K562 (cell line): ENCODE results near the gene DLST. TPM values are rescaled to one million over a fixed set of nuclear protein-coding genes. Genes with fewer than 3 reads are reported as not detected.

ENCODE experiments used
- ATAC-seq: fragments of 200-7000 bp; cut with Tn5 transposase; 3 replicates; pipeline ENCODE4 v1.9.1; 2020; ENCODE audit warnings: moderate library complexity
- BruUV-seq: library from RNA; stranded (reverse); fragments of 400-500 nt; replicated peaks from 2 replicates; lab custom pipeline; 2021; lab: Mats Ljungman, UMichigan
- CTCF ChIA-PET: fragments of 300-600 bp; formaldehyde crosslinking; extraction: SDS; loops from one replicate; lab custom pipeline; 2021; ENCODE audit warnings: low intra/inter-chr PET ratio; lab: Yijun Ruan, JAX
- POLR2A ChIA-PET: fragments of 300-600, 350-650 bp; sonication (Branson Sonifier 250); formaldehyde crosslinking; extraction: SDS; loops from one replicate; lab custom pipeline; 2021; ENCODE audit warnings: antibody characterized with exemption, inconsistent platforms; lab: Yijun Ruan, JAX
- DNase-seq, 4 experiments: peaks; one replicate each; pipeline versions ENCODE4 v3.0.0 to v3.0.0-alpha.2; 2011 to 2018; ENCODE audit warnings: low spot score in 3 of 4, mixed read lengths in 3 of 4; ENCODE audit errors: extremely low read depth in 1 of 4
- FAIRE-seq: peaks from 2 replicates; lab custom pipeline; 2011; peaks lifted over from hg19 to GRCh38; lab: Jason Lieb, UNC
- H2AFZ ChIP-seq: 2 replicates; pipeline ENCODE4 v1.6.0; 2011; ENCODE audit warnings: low read depth, low read length, control low read depth, inconsistent platforms
- H3K27ac ChIP-seq: fragments of 200-600 bp; 3 replicates; pipeline ENCODE4 v1.8.0; 2011; ENCODE audit warnings: low read depth, mild to moderate bottlenecking, control low read depth, inconsistent platforms, low read length, moderate library complexity, mixed read lengths; ENCODE audit errors: extremely low read depth
- H3K27me3 ChIP-seq, 2 experiments: fragments of 300-600 bp in 1 of 2; 2 replicates in 1 of 2; 3 replicates in 1 of 2; pipeline versions ENCODE4 v1.6.0 to v1.8.0; 2011; ENCODE audit warnings: inconsistent platforms in 2 of 2, low read length in 2 of 2, mild to moderate bottlenecking in 1 of 2, mixed read lengths in 1 of 2, moderate library complexity in 1 of 2; ENCODE audit not compliant: control insufficient read depth in 2 of 2, insufficient read depth in 2 of 2
- H3K36me3 ChIP-seq: fragments of 300-600 bp; 3 replicates; pipeline ENCODE4 v1.8.0; 2011; ENCODE audit warnings: mild to moderate bottlenecking, low read length, inconsistent platforms; ENCODE audit not compliant: control insufficient read depth, insufficient read depth
- H3K4me1 ChIP-seq, 2 experiments: fragments of 200-600 bp in 1 of 2; replicated peaks in 1 of 2; 2 replicates in 1 of 2; 3 replicates in 1 of 2; pipeline versions ENCODE4 v1.5.1 to v1.8.0; 2011; ENCODE audit warnings: inconsistent platforms in 2 of 2, low read length in 2 of 2, mild to moderate bottlenecking in 1 of 2, mixed read lengths in 1 of 2, moderate library complexity in 1 of 2; ENCODE audit not compliant: control insufficient read depth in 2 of 2, insufficient read depth in 2 of 2
- H3K4me2 ChIP-seq: 2 replicates; pipeline ENCODE4 v1.6.1; 2011; ENCODE audit warnings: low read length, control low read depth, inconsistent platforms, mixed read lengths; ENCODE audit not compliant: insufficient read depth
- H3K4me3 ChIP-seq: fragments of 200-600 bp; sonication (generic), shearing (Covaris generic); 2 replicates; pipeline ENCODE4 v1.5.1; 2016; ENCODE audit warnings: control low read depth, inconsistent platforms
- H3K79me2 ChIP-seq: fragments of 200-600 bp; 3 replicates; pipeline ENCODE4 v1.8.0; 2011; ENCODE audit warnings: low read length, inconsistent platforms; ENCODE audit not compliant: control insufficient read depth, insufficient read depth
- H3K9ac ChIP-seq, 2 experiments: 2 replicates each; pipeline versions ENCODE4 v1.6.0 to v1.6.1; 2011; ENCODE audit warnings: low read depth in 2 of 2, low read length in 2 of 2, control low read depth in 1 of 2, inconsistent platforms in 1 of 2, mild to moderate bottlenecking in 1 of 2, mixed read lengths in 1 of 2; ENCODE audit not compliant: insufficient read depth in 1 of 2
- H3K9me1 ChIP-seq: one replicate; pipeline ENCODE4 v1.6.0; 2011; ENCODE audit warnings: inconsistent platforms, mild to moderate bottlenecking, low read length, moderate library complexity; ENCODE audit not compliant: control insufficient read depth, insufficient read depth
- H3K9me3 ChIP-seq: replicated peaks from 2 replicates; pipeline ENCODE4 v1.5.1; 2011; ENCODE audit warnings: low read depth, low read length, inconsistent platforms; ENCODE audit not compliant: control insufficient read depth, insufficient read depth
- H4K20me1 ChIP-seq: replicated peaks from 2 replicates; pipeline ENCODE4 v1.6.1; 2011; ENCODE audit warnings: low read length, inconsistent platforms, mixed read lengths; ENCODE audit not compliant: control insufficient read depth, insufficient read depth
- ARID3B ChIP-seq: fragments of 250-450 bp; sonication (Bioruptor Pico); IDR thresholded peaks from 2 replicates; pipeline ENCODE4 v1.4.0; 2020; ENCODE audit warnings: borderline replicate concordance
- CBFA2T3 ChIP-seq: fragments of 450-650 bp; IDR thresholded peaks from 2 replicates; pipeline ENCODE4 v1.6.1; 2017
- CREB1 ChIP-seq, 2 experiments: sonication (generic) in 1 of 2; formaldehyde crosslinking in 1 of 2; IDR thresholded peaks; 2 replicates each; pipeline versions ENCODE4 v1.6.1 to v1.8.0; 2012 to 2022; ENCODE audit warnings: inconsistent platforms in 1 of 2, mild to moderate bottlenecking in 1 of 2, missing genetic modification reagents in 1 of 2, moderate library complexity in 1 of 2
- ELF1 ChIP-seq: fragments of 200-800 bp; sonication (Bioruptor generic); IDR thresholded peaks from 2 replicates; pipeline ENCODE4 v1.6.1; 2016; ENCODE audit warnings: missing genetic modification characterization, missing compliant biosample characterization
- ETV5 ChIP-seq: sonication (generic); formaldehyde crosslinking; IDR thresholded peaks from 2 replicates; pipeline ENCODE4 v1.4.0; 2020; ENCODE audit warnings: low read depth, mild to moderate bottlenecking, missing genetic modification reagents
- HMGXB4 ChIP-seq: sonication (generic); formaldehyde crosslinking; IDR thresholded peaks from 2 replicates; pipeline ENCODE4 v1.8.1; 2023; ENCODE audit warnings: mild to moderate bottlenecking, missing genetic modification reagents
- IRF2 ChIP-seq: sonication (generic); formaldehyde crosslinking; IDR thresholded peaks from 2 replicates; pipeline ENCODE4 v1.8.1; 2022; ENCODE audit warnings: mild to moderate bottlenecking, missing genetic modification reagents
- OTX1 ChIP-seq: fragments of 450-650 bp; formaldehyde crosslinking; IDR thresholded peaks from 2 replicates; pipeline ENCODE4 v1.4.0; 2022; ENCODE audit warnings: mild to moderate bottlenecking
- POLR3A ChIP-seq: IDR thresholded peaks from 2 replicates; pipeline ENCODE4 v1.6.1; 2011; ENCODE audit warnings: borderline replicate concordance, mild to moderate bottlenecking, moderate library complexity; ENCODE audit not compliant: insufficient read length, insufficient read depth; ENCODE audit errors: extremely low read depth
- SMARCC2 ChIP-seq: fragments of 450-650 bp; IDR thresholded peaks from 2 replicates; pipeline ENCODE4 v1.6.1; 2017; ENCODE audit warnings: antibody characterized with exemption, moderate library complexity, mild to moderate bottlenecking, low read depth
- TCFL5 ChIP-seq: fragments of 250-450 bp; sonication (Bioruptor Pico); conservative IDR thresholded peaks from 2 replicates; pipeline ENCODE4 v1.6.1; 2021; ENCODE audit warnings: mild to moderate bottlenecking, moderate library complexity, matching md5 sums
- ZC3H4 ChIP-seq: sonication (generic); formaldehyde crosslinking; IDR thresholded peaks from 2 replicates; pipeline ENCODE4 v1.9.0; 2021; ENCODE audit warnings: missing genetic modification reagents, borderline replicate concordance
- ZNF175 ChIP-seq: fragments of 200-800 bp; sonication (Bioruptor generic); IDR thresholded peaks from 2 replicates; pipeline ENCODE4 v1.6.1; 2016; ENCODE audit warnings: low read depth, mild to moderate bottlenecking, missing genetic modification characterization, missing compliant biosample characterization
- ZNF324 ChIP-seq: fragments of 250-450 bp; sonication (Bioruptor Pico); IDR thresholded peaks from 2 replicates; pipeline ENCODE4 v1.4.0; 2020; ENCODE audit warnings: mild to moderate bottlenecking
- ZNF75A ChIP-seq: fragments of 450-650 bp; formaldehyde crosslinking; IDR thresholded peaks from 2 replicates; pipeline ENCODE4 v1.4.0; 2020; ENCODE audit warnings: mild to moderate bottlenecking
- WGBS: fragments of 100-300 bp; shearing (Covaris generic); methylation state at CpG from one replicate; pipeline ENCODE4 v1.1.6; 2016; ENCODE audit warnings: low coverage, mixed read lengths; ENCODE audit not compliant: insufficient coverage; ENCODE audit errors: missing lambda C conversion rate; 5-methylcytosine and 5-hydroxymethylcytosine counted together
- in situ Hi-C: fragments of 300-500 bp; cut with MboI; formaldehyde crosslinking; loops from 4 replicates; pipeline ENCODE4 v1.15.0; 2018; ENCODE audit warnings: inconsistent platforms, mixed read lengths
- intact Hi-C: fragments of 100-400 bp; cut with micrococcal nuclease; formaldehyde crosslinking; loops from 2 replicates; pipeline ENCODE4 v1.14.2; 2022
- polyA plus RNA-seq, 8 experiments: library from polyadenylated mRNA; depleted of rRNA in 4 of 8; stranded (reverse) in 5 of 8; unstranded in 3 of 8; fragments of >200 nt; fragmentation: Nextera tagmentation in 2 of 8; fragmentation: Illumina TruSeq in 1 of 8; extraction: Ambion mirVana in 2 of 8; extraction: Trizol in 1 of 8; gene quantifications; 2 replicates each; pipeline versions ENCODE4 v1.2.1 to v1.2.3, GENCODE V29; 2011 to 2014; ENCODE audit warnings: inconsistent platforms in 1 of 8, missing spikeins in 1 of 8
- total RNA-seq, 7 experiments: library from RNA; depleted of rRNA in 6 of 7; stranded (reverse); fragments of >200 nt in 6 of 7; fragmentation: Illumina TruSeq in 2 of 7; extraction: Trizol in 2 of 7; gene quantifications; 2 replicates each; pipeline versions ENCODE4 v1.2.1 to v1.2.3, GENCODE V29; 2011 to 2021; ENCODE audit warnings: low replicate concordance in 1 of 7
- TF ChIP-seq, protein P1 (sequence below): fragments of 450-650 bp; IDR thresholded peaks from 2 replicates; pipeline ENCODE4 v1.6.1; 2018; ENCODE audit not compliant: partially characterized antibody

DLST gene
- total and polyA plus RNA-seq, 9 of the 15 experiments (the other 6 are each of a cell fraction or from before 2014, with no cell fraction given), result 3.0 to 73.7 (median 45.4) TPM

DNA sequence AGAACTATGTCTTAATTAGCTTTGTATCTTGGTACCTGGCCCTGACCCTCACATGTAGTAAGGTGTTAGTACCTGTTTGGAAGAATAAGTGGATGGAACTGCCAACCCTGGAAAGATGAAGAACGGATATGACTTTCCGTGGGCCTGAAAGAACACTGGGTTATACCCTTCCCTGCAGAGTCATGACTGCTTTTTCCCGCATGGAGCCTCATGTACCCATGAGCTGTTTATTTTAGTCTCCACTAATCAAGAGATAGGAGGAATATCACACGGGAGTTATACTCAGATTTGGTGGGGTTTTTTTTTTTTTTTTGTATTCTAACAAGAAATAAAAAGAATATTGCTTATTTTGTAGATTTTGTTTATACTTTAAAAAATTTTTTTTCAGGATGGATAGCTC, 15.9 kb downstream of the DLST start:
- DNase-seq (no peak), FAIRE-seq (no peak), ATAC-seq (no peak)
- H3K27me3 ChIP-seq, result no peaks in the 10 kb centered on the region
- H3K27ac ChIP-seq, result no peak overlapping the region
- no peaks in the 10 kb centered on the region; a peak in 1 of 5 replicates for H3K4me1 ChIP-seq
- CTCF ChIA-PET, result no interaction called here
- no peak overlapping the region for H3K4me2 ChIP-seq
- no peak overlapping the region for H3K9ac ChIP-seq
- H3K79me2 ChIP-seq, result no peaks in the 10 kb centered on the region
- no peak overlapping the region for H2AFZ ChIP-seq
- POLR2A ChIA-PET, result interaction anchor here (0.6 to 1.6 kb wide), 2 partner anchors 9 to 1391 kb away, joined by 3 to 7 read pairs; no protein-coding TSS in a partner anchor
- in situ Hi-C loops (no loop called here), intact Hi-C loops (no loop called here)
- H3K36me3 ChIP-seq, result peaks cover 98% of the 10 kb centered on the region
- no peaks in the 10 kb centered on the region for H3K9me3 ChIP-seq
- no peaks in the 10 kb centered on the region; the same call in 1 of the 2 replicates for H4K20me1 ChIP-seq
- no peak overlapping the region for H3K4me3 ChIP-seq
- no TSS peak for BruUV-seq
- no peaks in the 10 kb centered on the region for H3K9me1 ChIP-seq
- 92% methylated on average over 4 of the region's 4 CpGs for WGBS
- no peak for TF ChIP-seq TCFL5 (CRISPR knock-in tag)
- no peak for TF ChIP-seq ETV5 (CRISPR knock-in tag)
- TF ChIP-seq CBFA2T3, result no peak
- TF ChIP-seq ELF1 (tag), result no peak
- TF ChIP-seq ZNF324 (CRISPR knock-in tag), result no peak
- no peak for TF ChIP-seq ARID3B
- TF ChIP-seq, protein P1, sequence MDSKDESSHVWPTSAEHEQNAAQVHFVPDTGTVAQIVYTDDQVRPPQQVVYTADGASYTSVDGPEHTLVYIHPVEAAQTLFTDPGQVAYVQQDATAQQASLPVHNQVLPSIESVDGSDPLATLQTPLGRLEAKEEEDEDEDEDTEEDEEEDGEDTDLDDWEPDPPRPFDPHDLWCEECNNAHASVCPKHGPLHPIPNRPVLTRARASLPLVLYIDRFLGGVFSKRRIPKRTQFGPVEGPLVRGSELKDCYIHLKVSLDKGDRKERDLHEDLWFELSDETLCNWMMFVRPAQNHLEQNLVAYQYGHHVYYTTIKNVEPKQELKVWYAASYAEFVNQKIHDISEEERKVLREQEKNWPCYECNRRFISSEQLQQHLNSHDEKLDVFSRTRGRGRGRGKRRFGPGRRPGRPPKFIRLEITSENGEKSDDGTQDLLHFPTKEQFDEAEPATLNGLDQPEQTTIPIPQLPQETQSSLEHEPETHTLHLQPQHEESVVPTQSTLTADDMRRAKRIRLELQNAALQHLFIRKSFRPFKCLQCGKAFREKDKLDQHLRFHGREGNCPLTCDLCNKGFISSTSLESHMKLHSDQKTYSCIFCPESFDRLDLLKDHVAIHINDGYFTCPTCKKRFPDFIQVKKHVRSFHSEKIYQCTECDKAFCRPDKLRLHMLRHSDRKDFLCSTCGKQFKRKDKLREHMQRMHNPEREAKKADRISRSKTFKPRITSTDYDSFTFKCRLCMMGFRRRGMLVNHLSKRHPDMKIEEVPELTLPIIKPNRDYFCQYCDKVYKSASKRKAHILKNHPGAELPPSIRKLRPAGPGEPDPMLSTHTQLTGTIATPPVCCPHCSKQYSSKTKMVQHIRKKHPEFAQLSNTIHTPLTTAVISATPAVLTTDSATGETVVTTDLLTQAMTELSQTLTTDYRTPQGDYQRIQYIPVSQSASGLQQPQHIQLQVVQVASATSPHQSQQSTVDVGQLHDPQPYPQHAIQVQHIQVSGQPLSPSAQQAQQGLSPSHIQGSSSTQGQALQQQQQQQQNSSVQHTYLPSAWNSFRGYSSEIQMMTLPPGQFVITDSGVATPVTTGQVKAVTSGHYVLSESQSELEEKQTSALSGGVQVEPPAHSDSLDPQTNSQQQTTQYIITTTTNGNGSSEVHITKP, result no peak
- no peak for TF ChIP-seq ZC3H4 (CRISPR knock-in tag)
- no peak for TF ChIP-seq ZNF175 (CRISPR knock-in tag)
- no peak for TF ChIP-seq SMARCC2
- no peak for TF ChIP-seq ZNF75A (CRISPR knock-in tag)
- TF ChIP-seq OTX1 (CRISPR knock-in tag), result no peak
- TF ChIP-seq IRF2, result no peak
- no peak for TF ChIP-seq CREB1 (IDR thresholded peaks at IDR 0.05)
- no peak for TF ChIP-seq CREB1 (CRISPR knock-in tag; IDR thresholded peaks at IDR 0.05)
- TF ChIP-seq POLR3A, result no peak
- TF ChIP-seq HMGXB4, result no peak
